Neuronal stem cell (in vitro differentiated cells): ENCODE results near the gene CDH13.

Source experiments
- DNase-seq: peaks from one replicate; pipeline ENCODE4 v3.0.0-alpha.2; 2013; ENCODE audit warnings: low spot score
- H2AFZ ChIP-seq: one replicate; pipeline ENCODE4 v1.6.1; 2013; ENCODE audit warnings: mild to moderate bottlenecking, low read length, inconsistent platforms
- H2AK5ac ChIP-seq: 2 replicates; pipeline ENCODE4 v1.6.1; 2013; ENCODE audit warnings: low read depth, mild to moderate bottlenecking, inconsistent platforms, low read length, moderate library complexity, mixed read lengths
- H2BK120ac ChIP-seq: 2 replicates; pipeline ENCODE4 v1.6.1; 2013; ENCODE audit warnings: low read depth, mild to moderate bottlenecking, inconsistent platforms, low read length, moderate library complexity, mixed read lengths
- H2BK12ac ChIP-seq: one replicate; pipeline ENCODE4 v1.6.1; 2013; ENCODE audit warnings: low read length, inconsistent platforms
- H2BK15ac ChIP-seq: 2 replicates; pipeline ENCODE4 v1.6.1; 2013; ENCODE audit warnings: mild to moderate bottlenecking, low read length, inconsistent platforms, mixed read lengths
- H2BK5ac ChIP-seq: one replicate; pipeline ENCODE4 v1.6.1; 2013; ENCODE audit warnings: inconsistent platforms, mild to moderate bottlenecking, low read length, moderate library complexity
- H3K14ac ChIP-seq: one replicate; pipeline ENCODE4 v1.6.1; 2013; ENCODE audit warnings: low read length, inconsistent platforms
- H3K18ac ChIP-seq: 2 replicates; pipeline ENCODE4 v1.6.1; 2013; ENCODE audit warnings: low read length, inconsistent platforms
- H3K23ac ChIP-seq: 2 replicates; pipeline ENCODE4 v1.6.1; 2013; ENCODE audit warnings: low read depth, mild to moderate bottlenecking, mixed read lengths, low read length, inconsistent platforms; ENCODE audit not compliant: poor library complexity
- H3K27ac ChIP-seq: replicated peaks from 3 replicates; pipeline ENCODE4 v1.5.1; 2013; ENCODE audit warnings: low read length, inconsistent platforms
- H3K27me3 ChIP-seq, 3 experiments: 2 replicates each; pipeline ENCODE4 v1.6.1; 2013; ENCODE audit warnings: low read length in 3 of 3, mild to moderate bottlenecking in 2 of 3, inconsistent platforms in 1 of 3, low read depth in 1 of 3, mixed read lengths in 1 of 3, moderate library complexity in 1 of 3; ENCODE audit not compliant: control insufficient read depth in 3 of 3, insufficient read depth in 3 of 3
- H3K36me3 ChIP-seq, 2 donors: replicated peaks in 1 of 2; 2 replicates each; pipeline ENCODE4 v1.6.1; 2013; ENCODE audit warnings: low read length in 2 of 2; ENCODE audit not compliant: control insufficient read depth in 2 of 2, insufficient read depth in 2 of 2
- H3K4ac ChIP-seq: 2 replicates; pipeline ENCODE4 v1.6.1; 2013; ENCODE audit warnings: inconsistent platforms, mild to moderate bottlenecking, low read length, moderate library complexity
- H3K4me1 ChIP-seq, 2 donors: 1 replicate in 1 of 2; 2 replicates in 1 of 2; pipeline ENCODE4 v1.6.1; 2013; ENCODE audit warnings: low read length in 2 of 2, low read depth in 1 of 2; ENCODE audit not compliant: control insufficient read depth in 2 of 2, insufficient read depth in 1 of 2
- H3K4me2 ChIP-seq: one replicate; pipeline ENCODE4 v1.6.1; 2013; ENCODE audit warnings: mild to moderate bottlenecking, low read length, inconsistent platforms; ENCODE audit not compliant: insufficient read depth, poor library complexity, severe bottlenecking
- H3K4me3 ChIP-seq, 2 donors: 2 replicates each; pipeline ENCODE4 v1.5.1; 2013; ENCODE audit warnings: low read length in 2 of 2, mild to moderate bottlenecking in 2 of 2, inconsistent platforms in 1 of 2, moderate library complexity in 1 of 2
- H3K79me1 ChIP-seq: one replicate; pipeline ENCODE4 v1.6.1; 2013; ENCODE audit warnings: low read depth, mild to moderate bottlenecking, inconsistent platforms, low read length, moderate library complexity
- H3K9ac ChIP-seq: one replicate; pipeline ENCODE4 v1.6.1; 2013; ENCODE audit warnings: mild to moderate bottlenecking, low read depth, low read length, inconsistent platforms; ENCODE audit not compliant: poor library complexity
- H3K9me3 ChIP-seq, 2 donors: replicated peaks in 1 of 2; 2 replicates each; pipeline versions ENCODE3 to v1.6.1; 2013; ENCODE audit warnings: low read length in 2 of 2, mild to moderate bottlenecking in 2 of 2, inconsistent platforms in 1 of 2, low read depth in 1 of 2, mixed read lengths in 1 of 2, moderate library complexity in 1 of 2; ENCODE audit not compliant: control insufficient read depth in 2 of 2, insufficient read depth in 1 of 2
- H4K8ac ChIP-seq: one replicate; pipeline ENCODE4 v1.6.1; 2013; ENCODE audit warnings: low read depth, mild to moderate bottlenecking, inconsistent platforms, low read length, moderate library complexity
- H4K91ac ChIP-seq: one replicate; pipeline ENCODE4 v1.6.1; 2013; ENCODE audit warnings: low read length, low read depth, mild to moderate bottlenecking, inconsistent platforms; ENCODE audit not compliant: poor library complexity
- WGBS, 2 donors: extraction: QIAGEN DNeasy Blood & Tissue Kit; methylation state at CpG; one replicate each; pipeline ENCODE4 v1.1.7; 2013; ENCODE audit warnings: missing lambda C conversion rate in 2 of 2, mixed read lengths in 1 of 2; ENCODE audit not compliant: insufficient read length in 2 of 2, insufficient replicate concordance in 1 of 2; ENCODE audit errors: extremely low coverage in 2 of 2; 5-methylcytosine and 5-hydroxymethylcytosine counted together

The CDH13 gene

GRCh38 chr16:83351846-83352245, 725.1 kb downstream of the CDH13 start:
- no peak overlapping the region for H4K8ac ChIP-seq
- no peak overlapping the region for H3K4me3 ChIP-seq
- no peak for DNase-seq
- no CpG with 5 or more reads among the region's 2 CpGs for WGBS, 2 donors
- H2AFZ ChIP-seq: no peak overlapping the region
- no peaks in the 10 kb centered on the region for H3K79me1 ChIP-seq
- no peak overlapping the region for H3K27ac ChIP-seq
- no peak overlapping the region for H3K9ac ChIP-seq
- H3K4me1 ChIP-seq: no peaks in the 10 kb centered on the region
- H3K4ac ChIP-seq: no peak overlapping the region
- H2BK5ac ChIP-seq: no peak overlapping the region
- H3K18ac ChIP-seq: no peak overlapping the region
- H2AK5ac ChIP-seq: no peak overlapping the region
- no peaks in the 10 kb centered on the region for H3K9me3 ChIP-seq
- H2BK12ac ChIP-seq: no peak overlapping the region
- H3K27me3 ChIP-seq: no peaks in the 10 kb centered on the region
- H2BK15ac ChIP-seq: no peak overlapping the region
- no peaks in the 10 kb centered on the region for H3K36me3 ChIP-seq
- H3K14ac ChIP-seq: no peak overlapping the region
- no peak overlapping the region for H3K23ac ChIP-seq
- no peak overlapping the region for H3K4me2 ChIP-seq
- no peak overlapping the region for H4K91ac ChIP-seq
- H2BK120ac ChIP-seq: no peak overlapping the region

DNA sequence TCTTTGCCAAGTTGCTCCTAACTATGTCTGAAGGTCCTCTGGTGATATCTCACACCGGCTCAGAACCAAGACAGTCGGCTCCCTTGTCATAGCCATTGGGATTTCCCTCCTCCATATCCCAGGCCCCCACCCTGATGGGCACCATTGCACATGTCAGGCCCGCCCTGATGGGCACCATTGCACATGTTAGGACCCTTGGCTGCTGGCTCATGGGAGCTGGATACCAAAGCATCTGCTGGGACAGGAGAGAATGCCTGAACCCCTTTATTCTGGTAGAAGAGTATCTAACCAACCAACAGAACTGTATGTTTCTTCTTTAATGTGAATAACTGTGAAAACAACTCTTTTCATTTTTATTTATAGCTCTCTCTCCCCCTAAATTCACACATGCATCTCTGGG, 726.5 kb downstream of the CDH13 start:
- no peaks in the 10 kb centered on the region for H3K36me3 ChIP-seq
- no CpG with 5 or more reads among the region's 3 CpGs for WGBS, 2 donors

GRCh38 chr16:83354015-83354414, 727.2 kb downstream of the CDH13 start:
- no peak overlapping the region for H3K14ac ChIP-seq
- no peak overlapping the region for H2BK15ac ChIP-seq
- H3K4me3 ChIP-seq: no peak overlapping the region
- no peaks in the 10 kb centered on the region for H3K36me3 ChIP-seq
- no peak for DNase-seq
- H3K4me1 ChIP-seq: no peaks in the 10 kb centered on the region
- no peak overlapping the region for H2BK12ac ChIP-seq
- H3K4ac ChIP-seq: no peak overlapping the region
- WGBS, 2 donors: no CpG with 5 or more reads among the region's 7 CpGs
- H2AK5ac ChIP-seq: no peak overlapping the region
- no peak overlapping the region for H3K4me2 ChIP-seq
- no peak overlapping the region for H4K8ac ChIP-seq
- no peaks in the 10 kb centered on the region for H3K79me1 ChIP-seq
- no peak overlapping the region for H3K9ac ChIP-seq
- no peak overlapping the region for H3K27ac ChIP-seq
- H3K27me3 ChIP-seq: no peaks in the 10 kb centered on the region
- H3K18ac ChIP-seq: no peak overlapping the region
- H4K91ac ChIP-seq: no peak overlapping the region
- H2BK120ac ChIP-seq: no peak overlapping the region
- no peak overlapping the region for H3K23ac ChIP-seq
- no peak overlapping the region for H2AFZ ChIP-seq
- no peaks in the 10 kb centered on the region for H3K9me3 ChIP-seq
- no peak overlapping the region for H2BK5ac ChIP-seq

More for the DNA sequence above, 726.5 kb downstream of the CDH13 start:
- Histone ChIP-seq H3K79me1 (no peaks in the 10 kb centered on the region), H4K8ac (no peak overlapping the region), H2AFZ (no peak overlapping the region), H3K27me3 (no peaks in the 10 kb centered on the region), H3K23ac (no peak overlapping the region), H3K18ac (no peak overlapping the region), H3K4me1 (no peaks in the 10 kb centered on the region), H3K4ac (no peak overlapping the region), H2BK12ac (no peak overlapping the region), H3K27ac (no peak overlapping the region), H4K91ac (no peak overlapping the region), H3K14ac (no peak overlapping the region), H3K9me3 (no peaks in the 10 kb centered on the region), H2BK5ac (no peak overlapping the region), H2AK5ac (no peak overlapping the region), H3K9ac (no peak overlapping the region), H3K4me2 (no peak overlapping the region), H2BK120ac (no peak overlapping the region), H2BK15ac (no peak overlapping the region), H3K4me3 (no peak overlapping the region)
- DNase-seq: no peak

DNA sequence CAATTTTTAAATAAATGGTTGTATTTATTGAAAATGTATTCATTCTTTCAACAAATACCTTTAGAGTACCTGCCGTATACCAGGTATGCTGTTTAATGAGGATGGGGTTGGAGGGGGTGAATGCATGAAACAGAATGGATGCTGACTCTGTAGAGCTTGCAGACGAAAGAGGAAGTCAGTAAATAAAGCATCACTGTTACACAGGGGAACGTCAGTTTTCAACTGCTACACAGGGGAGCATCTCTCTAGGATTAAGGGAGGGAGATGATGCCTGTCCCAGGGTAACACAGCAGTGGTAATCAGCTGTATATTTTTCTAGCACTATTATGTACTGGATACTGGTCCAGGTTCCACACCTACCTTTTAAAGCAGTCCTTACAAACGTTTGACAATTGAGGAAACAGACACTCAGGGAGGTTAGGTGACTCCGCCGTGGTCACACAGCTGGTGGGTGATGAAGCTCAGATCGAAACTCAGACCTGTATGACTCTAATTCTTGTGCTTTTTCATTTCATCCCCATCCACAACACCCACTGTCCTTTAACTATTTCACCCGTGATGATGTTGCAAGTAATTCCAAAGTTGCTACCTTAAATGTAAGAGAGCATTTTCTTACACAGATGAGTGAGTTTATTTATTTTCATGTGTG, 728.9 kb downstream of the CDH13 start:
- Histone ChIP-seq H4K91ac (peak overlapping the region; percentile 61), H2BK120ac (no peak overlapping the region), H2BK15ac (no peak overlapping the region), H3K27ac (no peak overlapping the region), H3K18ac (no peak overlapping the region), H3K27me3 (no peaks in the 10 kb centered on the region), H3K4me3 (no peak overlapping the region), H3K4ac (no peak overlapping the region), H3K4me2 (no peak overlapping the region), H4K8ac (no peak overlapping the region), H3K36me3 (no peaks in the 10 kb centered on the region), H2BK5ac (no peak overlapping the region), H3K23ac (no peak overlapping the region), H3K4me1 (no peaks in the 10 kb centered on the region), H2BK12ac (no peak overlapping the region), H3K9me3 (no peaks in the 10 kb centered on the region), H3K9ac (no peak overlapping the region), H2AK5ac (no peak overlapping the region), H3K79me1 (no peaks in the 10 kb centered on the region), H3K14ac (no peak overlapping the region), H2AFZ (no peak overlapping the region)
- WGBS, 2 donors: no CpG with 5 or more reads among the region's 8 CpGs
- no peak for DNase-seq
